GM21717 (cell line): ENCODE data around the gene CCNH.

ENCODE experiments used
- ATAC-seq: cut with Tn5 transposase; IDR thresholded peaks from one replicate; pipeline ENCODE4 v1.9.1; 2021; ENCODE audit warnings: mild to moderate bottlenecking, moderate library complexity; ENCODE audit not compliant: unreplicated experiment

CCNH gene

GRCh38 chr5:87361536-87362213 lies 51.1 kb downstream of the CCNH start:
- no peak for ATAC-seq

DNA sequence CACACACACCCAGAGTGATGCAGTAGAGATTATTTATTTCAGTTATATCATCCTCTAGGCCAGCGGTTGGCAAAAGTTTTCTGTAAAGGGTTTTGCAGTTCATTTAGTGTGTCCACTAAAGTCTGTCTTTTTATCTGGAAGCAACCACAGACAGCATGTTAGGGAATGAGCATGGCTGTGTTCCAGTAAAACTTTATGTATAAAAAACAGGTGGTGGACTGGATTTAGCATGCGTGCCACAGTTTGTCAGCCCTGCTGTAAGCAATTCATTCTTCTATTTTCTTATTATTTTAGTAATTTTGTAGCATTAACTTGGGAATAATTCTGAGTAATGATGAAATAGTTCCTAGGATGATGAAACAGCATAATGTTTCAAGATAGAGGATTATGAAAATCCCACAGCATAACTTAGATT lies 51.7 kb downstream of the CCNH start:
- no peak for ATAC-seq

DNA sequence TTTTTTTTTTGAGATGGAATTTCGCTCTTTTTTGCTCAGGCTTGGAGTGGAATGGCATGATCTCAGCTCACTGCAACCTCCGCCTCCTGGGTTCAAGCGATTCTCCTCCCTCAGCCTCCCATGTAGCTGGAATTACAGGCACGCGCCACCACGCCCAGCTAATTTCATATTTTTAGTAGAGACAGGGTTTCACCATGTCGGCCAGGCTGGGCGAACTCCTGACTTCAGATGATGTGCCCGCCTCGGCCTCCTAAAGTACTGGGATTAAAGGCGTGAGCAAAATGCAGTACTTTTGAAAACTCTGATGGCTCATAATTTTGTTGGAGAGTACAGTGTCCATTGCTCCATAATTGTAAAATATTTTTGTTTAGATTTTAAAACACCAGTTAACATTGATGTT lies 52.6 kb downstream of the CCNH start:
- ATAC-seq: no peak

DNA sequence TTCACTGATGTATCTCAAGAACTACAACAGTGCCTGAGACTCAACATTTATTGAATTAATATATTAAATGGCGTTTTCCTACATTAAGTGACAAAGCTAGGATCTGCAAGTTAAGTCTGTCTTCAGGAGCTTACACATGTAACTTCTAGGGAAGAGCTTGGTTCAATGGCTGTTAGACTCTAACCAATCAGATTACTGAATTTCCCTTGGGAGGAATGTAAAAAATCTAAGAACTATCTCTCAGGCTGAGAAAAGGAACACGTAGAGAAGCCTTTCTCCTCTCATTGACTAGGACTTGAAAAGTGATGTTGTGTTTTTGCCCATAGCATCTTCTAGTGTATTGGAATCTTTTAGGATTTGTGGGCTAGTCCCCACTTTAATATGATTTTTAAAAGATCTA lies 53.6 kb downstream of the CCNH start:
- no peak for ATAC-seq

DNA sequence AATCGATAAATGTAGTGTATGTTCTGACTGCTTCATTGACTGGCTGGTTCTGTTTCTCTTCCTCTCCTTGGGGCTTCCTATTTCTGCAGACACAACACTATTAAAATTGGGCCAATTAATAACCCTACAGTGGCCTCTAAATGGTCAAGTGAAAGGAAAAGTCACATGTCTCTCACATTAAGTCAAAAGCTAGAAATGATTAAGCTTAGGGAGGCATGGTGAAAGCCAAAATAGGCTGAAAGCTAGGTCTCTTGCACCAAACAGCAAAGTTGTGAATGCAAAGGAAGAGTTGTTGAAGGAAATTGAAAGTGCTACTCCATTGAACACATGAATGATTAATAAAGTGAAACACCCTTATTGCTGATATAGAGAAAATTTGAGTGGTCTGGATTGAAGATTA lies 58.2 kb downstream of the CCNH start:
- ATAC-seq: no peak

DNA sequence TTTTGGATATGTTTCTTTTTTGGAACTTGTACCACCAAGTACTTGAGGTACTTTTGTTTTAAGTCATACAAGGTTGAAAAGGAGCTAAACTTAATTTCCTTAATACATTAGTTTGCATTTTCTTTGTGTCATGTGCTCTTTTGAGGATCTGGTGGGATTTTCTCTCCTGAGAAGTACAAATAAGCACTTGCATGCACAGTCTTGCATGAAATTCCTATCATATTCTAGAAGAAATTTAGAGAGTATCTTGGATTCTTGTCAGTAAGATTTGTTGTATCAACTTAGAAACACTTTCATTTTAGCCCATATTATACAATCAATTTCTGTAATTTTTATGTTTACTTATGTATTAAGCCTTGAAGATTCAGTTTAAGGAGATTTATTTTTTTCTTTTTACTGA lies 64.9 kb downstream of the CCNH start:
- no peak for ATAC-seq

- peak; percentile 50 for ATAC-seq
Measured at GRCh38 chr5:87347272-87347671, 65.5 kb downstream of the CCNH start.
